ENCODE data around the gene RNASE11.
"Not testable (repeated sequence)": the region's sequence is repeated elsewhere in the genome, so short reads cannot be mapped to it uniquely, and the experiment has no call there.

Gene RNASE11

GRCh38 chr14:20580242-20580641 lies 7.6 kb downstream of the RNASE11 start:
- DNase-seq (ENCODE audit: low read depth) = no peak

- DNase-seq (ENCODE audit: low read depth) = no peak
Measured at GRCh38 chr14:20578784-20579502, 8.9 kb downstream of the RNASE11 start.

- no peak for DNase-seq (ENCODE audit: low read depth)
Measured at GRCh38 chr14:20578325-20578724, 9.5 kb downstream of the RNASE11 start.

- not testable (repeated sequence) for DNase-seq (ENCODE audit: low read depth)
Measured at GRCh38 chr14:20572382-20572990, 15.3 kb downstream of the RNASE11 start.

- not testable (repeated sequence) for DNase-seq (ENCODE audit: low read depth)
Measured at GRCh38 chr14:20570720-20571119, 17.1 kb downstream of the RNASE11 start.

- not testable (repeated sequence) for DNase-seq (ENCODE audit: low read depth)
Measured at GRCh38 chr14:20569865-20570264, 17.9 kb downstream of the RNASE11 start.

GRCh38 chr14:20569066-20569465 lies 18.7 kb downstream of the RNASE11 start:
- DNase-seq (ENCODE audit: low read depth) = no peak

GRCh38 chr14:20568393-20568792 lies 19.4 kb downstream of the RNASE11 start:
- DNase-seq (ENCODE audit: low read depth) = no peak

- DNase-seq (ENCODE audit: low read depth) = not testable (repeated sequence)
Measured at GRCh38 chr14:20567199-20567598, 20.6 kb downstream of the RNASE11 start.

GRCh38 chr14:20564501-20564997 lies 23.3 kb downstream of the RNASE11 start:
- no peak for DNase-seq (ENCODE audit: low read depth)

GRCh38 chr14:20563971-20564370 lies 23.8 kb downstream of the RNASE11 start:
- no peak for DNase-seq (ENCODE audit: low read depth)

GRCh38 chr14:20560961-20561360 lies 26.8 kb downstream of the RNASE11 start, which contains the start of gene RNASE9:
Gene RNASE9, minus strand, starts transcription at chr14:20561047.
- DNase-seq (ENCODE audit: low read depth) = no peak

GRCh38 chr14:20559461-20559904 lies 28.3 kb downstream of the RNASE11 start:
- no peak for DNase-seq (ENCODE audit: low read depth)

- no peak for DNase-seq (ENCODE audit: low read depth)
Measured at GRCh38 chr14:20557212-20557542, 30.6 kb downstream of the RNASE11 start.

- DNase-seq (ENCODE audit: low read depth) = no peak
Measured at GRCh38 chr14:20556500-20557211, 31.1 kb downstream of the RNASE11 start.

- DNase-seq (ENCODE audit: low read depth) = no peak
Measured at GRCh38 chr14:20555845-20556244, 32.0 kb downstream of the RNASE11 start.

- no peak for DNase-seq (ENCODE audit: low read depth)
Measured at GRCh38 chr14:20553024-20553423, 34.8 kb downstream of the RNASE11 start.

GRCh38 chr14:20551606-20552005 lies 36.2 kb downstream of the RNASE11 start:
- DNase-seq (ENCODE audit: low read depth) = no peak

- no peak for DNase-seq (ENCODE audit: low read depth)
Measured at GRCh38 chr14:20550926-20551325, 36.9 kb downstream of the RNASE11 start.

- DNase-seq (ENCODE audit: low read depth) = no peak
Measured at GRCh38 chr14:20548414-20549158, 39.2 kb downstream of the RNASE11 start.

- DNase-seq (ENCODE audit: low read depth) = no peak
Measured at GRCh38 chr14:20546877-20547276, 40.9 kb downstream of the RNASE11 start.

GRCh38 chr14:20539906-20540305 lies 47.9 kb downstream of the RNASE11 start:
- no peak for DNase-seq (ENCODE audit: low read depth)

All from activated T-cell treated with anti-CD3 and anti-CD28 coated beads for 24 hours (primary cell).